Activated naive CD4-positive, alpha-beta T cell treated with anti-CD3 and anti-CD28 coated beads, Interleukin-2, amount 50 U/mL, for 24 hours (primary cell): ENCODE data around the gene AJM1.

Experiments
- H3K27ac Mint-ChIP-seq: one replicate; pipeline ENCODE4 v1.8.0; 2021; ENCODE audit warnings: mild to moderate bottlenecking, mixed read lengths
- H3K27me3 Mint-ChIP-seq: one replicate; pipeline ENCODE4 v1.8.0; 2021; ENCODE audit warnings: mixed read lengths
- H3K36me3 Mint-ChIP-seq: one replicate; pipeline ENCODE4 v1.8.0; 2021; ENCODE audit warnings: mixed read lengths
- H3K4me1 Mint-ChIP-seq: one replicate; pipeline ENCODE4 v1.8.0; 2021; ENCODE audit warnings: mixed read lengths
- H3K4me3 Mint-ChIP-seq: one replicate; pipeline ENCODE4 v1.8.0; 2021; ENCODE audit warnings: mild to moderate bottlenecking, mixed read lengths
- H3K9me3 Mint-ChIP-seq: one replicate; pipeline ENCODE4 v1.8.0; 2021; ENCODE audit warnings: mixed read lengths

The AJM1 gene

DNA sequence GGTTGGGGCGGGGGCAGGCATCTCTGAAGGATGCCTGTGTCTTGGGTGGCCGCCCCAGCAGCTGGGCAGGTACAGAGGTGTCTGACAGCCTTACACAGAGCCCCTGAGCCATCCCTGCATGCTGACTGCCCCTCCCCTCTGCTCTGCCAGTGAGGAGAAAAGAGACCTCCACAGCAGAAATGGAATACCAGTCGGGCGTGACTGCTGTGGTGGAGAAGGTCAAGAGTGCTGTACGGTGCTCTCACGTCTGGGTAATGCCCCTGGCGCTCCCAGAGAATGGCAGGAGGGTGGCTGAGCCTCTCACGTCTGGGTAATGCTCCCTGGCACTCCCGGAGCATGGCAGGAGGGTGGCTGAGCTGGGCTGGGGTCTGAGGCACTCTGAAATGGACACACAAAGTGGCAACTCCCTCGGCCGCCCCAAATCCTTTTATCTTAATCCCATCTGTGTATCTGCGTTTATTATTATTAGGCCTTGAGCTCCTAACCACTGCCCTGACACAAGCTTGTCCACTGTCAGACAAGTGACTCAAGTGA is 37.0 kb upstream of the AJM1 start:
- H3K4me1 Mint-ChIP-seq = peaks cover 39% of the 10 kb centered on the region
- H3K27me3 Mint-ChIP-seq = no peaks in the 10 kb centered on the region
- H3K36me3 Mint-ChIP-seq = peaks cover 2% of the 10 kb centered on the region
- no peaks in the 10 kb centered on the region for H3K9me3 Mint-ChIP-seq
- H3K27ac Mint-ChIP-seq = no peak overlapping the region
- no peak overlapping the region for H3K4me3 Mint-ChIP-seq

DNA sequence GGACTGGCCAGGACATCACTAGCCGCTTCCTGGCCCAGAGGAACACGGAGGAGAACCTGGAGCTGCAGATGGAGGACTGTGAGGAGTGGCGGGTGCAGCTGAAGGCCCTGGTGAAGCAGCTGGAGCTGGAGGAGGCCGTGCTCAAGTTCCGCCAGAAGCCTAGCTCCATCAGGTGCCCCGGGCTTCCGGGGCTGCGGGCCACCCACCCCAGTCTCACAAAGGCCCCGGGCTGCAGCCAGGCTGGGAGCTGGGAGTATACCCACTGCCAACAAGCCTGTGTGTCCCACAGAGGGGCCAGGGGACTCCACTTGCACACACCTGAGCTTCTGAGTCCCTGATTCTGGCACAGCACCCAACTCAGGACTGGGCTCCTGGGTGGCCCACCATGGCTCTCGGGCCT is 36.2 kb upstream of the AJM1 start:
- Mint-ChIP-seq H3K4me1 (peaks cover 34% of the 10 kb centered on the region), H3K9me3 (no peaks in the 10 kb centered on the region), H3K27me3 (no peaks in the 10 kb centered on the region), H3K36me3 (peaks cover 4% of the 10 kb centered on the region), H3K27ac (no peak overlapping the region), H3K4me3 (peak overlapping the region; percentile 90)

DNA sequence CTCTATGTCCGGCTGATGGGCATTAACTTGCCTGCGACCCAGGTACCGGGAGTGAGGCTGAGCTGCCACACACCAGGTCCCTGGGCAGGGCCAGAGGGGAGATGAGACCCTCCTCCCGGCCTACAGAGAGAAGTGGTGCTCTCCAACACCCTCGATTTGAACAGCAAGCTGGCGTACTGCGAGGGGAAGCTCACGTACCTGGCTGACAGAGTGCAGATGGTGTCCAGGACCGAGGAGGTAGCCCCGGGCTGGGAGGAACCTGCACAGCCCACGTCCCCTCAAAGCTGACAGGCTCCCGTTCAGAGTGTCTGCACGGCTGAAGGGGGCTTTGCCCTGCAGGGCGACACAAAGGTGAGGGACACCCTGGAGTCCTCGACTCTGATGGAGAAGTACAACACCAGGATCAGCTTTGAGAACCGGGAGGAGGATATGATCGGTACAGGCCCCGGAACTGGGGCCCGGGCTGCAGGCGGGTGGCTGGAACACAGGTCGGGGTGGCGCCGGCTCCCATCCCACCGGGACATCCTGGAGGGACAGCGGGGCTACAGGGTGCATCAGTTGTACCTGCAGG is 35.6 kb upstream of the AJM1 start:
- Mint-ChIP-seq H3K27me3 (no peaks in the 10 kb centered on the region), H3K4me3 (peak overlapping the region; percentile 90), H3K36me3 (peaks cover 4% of the 10 kb centered on the region), H3K9me3 (no peaks in the 10 kb centered on the region), H3K4me1 (peaks cover 32% of the 10 kb centered on the region), H3K27ac (peak overlapping the region; percentile 62)

DNA sequence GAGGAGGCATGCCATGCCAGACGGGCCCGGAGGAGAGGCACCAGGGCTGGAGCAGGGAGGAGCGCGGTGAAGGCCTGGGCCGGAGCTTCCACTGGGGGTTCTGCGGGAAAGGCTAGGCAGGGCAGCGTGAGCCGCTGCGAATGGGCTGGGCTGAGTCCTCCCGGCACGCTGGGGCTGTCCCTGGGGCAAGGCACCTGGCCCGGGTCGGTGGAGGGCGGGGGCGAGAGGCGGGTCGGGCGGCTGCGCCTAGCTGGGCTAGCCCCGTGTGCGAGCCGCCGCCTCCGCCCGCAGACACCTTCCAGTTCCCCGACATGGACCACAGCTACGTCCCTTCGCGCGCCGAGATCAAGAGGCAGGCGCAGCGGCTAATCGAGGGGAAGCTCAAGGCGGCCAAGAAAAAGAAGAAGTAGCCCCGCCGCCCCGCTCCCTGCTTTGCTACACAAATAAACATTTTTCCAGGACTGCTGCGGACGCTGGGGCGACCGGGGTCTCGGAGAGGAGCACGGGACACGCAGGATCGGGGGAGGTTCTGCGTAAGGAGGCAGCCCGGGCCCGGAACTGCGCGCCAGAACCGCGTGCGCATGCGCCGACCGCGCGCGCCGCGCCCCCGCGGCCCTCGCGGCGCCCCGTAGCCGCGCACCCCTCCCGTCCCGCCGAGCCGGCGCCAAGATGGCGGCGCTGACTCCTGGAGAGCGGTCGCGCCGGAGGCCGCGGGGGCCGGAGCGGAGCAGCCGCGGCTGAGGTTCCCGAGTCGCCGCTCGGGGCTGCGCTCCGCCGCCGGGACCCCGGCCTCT is 34.8 kb upstream of the AJM1 start, which contains the start of gene RABL6:
Gene RABL6 (plus strand): TSS at position 668 of the 794 bp plus-strand sequence. CDS start 249 bp downstream, outside the sequence.
- H3K27me3 Mint-ChIP-seq = no peaks in the 10 kb centered on the region
- peaks cover 38% of the 10 kb centered on the region for H3K4me1 Mint-ChIP-seq
- peaks cover 4% of the 10 kb centered on the region for H3K36me3 Mint-ChIP-seq
- no peaks in the 10 kb centered on the region for H3K9me3 Mint-ChIP-seq
- H3K4me3 Mint-ChIP-seq = peak within 1 kb of the TSS; percentile 90
- H3K27ac Mint-ChIP-seq = peak within 1 kb of the TSS; percentile 92

DNA sequence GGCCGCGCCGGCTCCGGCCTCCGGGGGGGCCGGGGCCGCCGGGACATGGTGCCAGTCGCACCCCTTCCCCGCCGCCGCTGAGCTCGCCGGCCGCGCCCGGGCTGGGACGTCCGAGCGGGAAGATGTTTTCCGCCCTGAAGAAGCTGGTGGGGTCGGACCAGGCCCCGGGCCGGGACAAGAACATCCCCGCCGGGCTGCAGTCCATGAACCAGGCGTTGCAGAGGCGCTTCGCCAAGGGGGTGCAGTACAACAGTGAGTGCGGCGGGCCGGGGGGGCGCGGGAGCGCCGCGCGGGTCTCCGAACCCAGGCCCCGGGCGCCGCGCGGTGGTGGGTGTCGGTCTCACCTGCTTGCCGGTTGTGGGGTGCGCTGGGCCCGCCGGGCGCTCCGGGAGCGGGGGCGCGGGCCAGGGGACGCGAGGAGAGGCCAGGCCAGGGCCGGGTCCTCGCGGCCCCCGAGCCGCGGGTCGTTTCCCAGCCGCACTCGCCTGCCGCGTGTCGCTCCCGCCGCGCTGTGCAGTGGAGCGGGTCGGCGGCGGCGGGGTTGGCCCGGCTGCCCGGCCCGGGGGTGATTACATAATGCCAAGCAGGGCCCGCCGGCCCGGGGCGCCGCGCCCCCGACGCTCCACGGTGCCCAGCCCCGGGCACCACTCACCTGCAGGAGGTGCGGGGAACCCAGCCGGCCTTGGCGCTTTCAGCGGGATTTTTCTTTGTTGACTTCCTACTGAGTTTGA is 34.0 kb upstream of the AJM1 start:
- Mint-ChIP-seq H3K27me3 (no peaks in the 10 kb centered on the region), H3K27ac (no peak overlapping the region), H3K9me3 (no peaks in the 10 kb centered on the region), H3K36me3 (peaks cover 10% of the 10 kb centered on the region), H3K4me1 (peaks cover 45% of the 10 kb centered on the region), H3K4me3 (peak overlapping the region; percentile 88)

DNA sequence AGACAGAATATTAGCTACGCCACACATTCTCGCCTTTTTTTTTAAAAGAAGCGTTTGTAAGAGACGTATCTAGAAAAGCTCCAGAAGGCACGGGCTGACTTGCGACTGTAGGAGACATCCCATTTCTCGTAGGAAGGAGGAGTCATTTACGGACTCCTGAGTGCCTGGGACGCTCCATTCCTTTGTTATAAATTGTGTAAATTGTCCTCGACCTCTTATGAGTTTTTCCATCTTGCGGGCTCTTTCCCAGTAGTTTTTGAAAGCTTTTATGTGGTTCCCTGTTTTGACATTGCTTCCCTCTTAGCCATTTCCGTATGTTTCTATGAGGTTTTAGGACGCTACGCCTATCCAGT is 33.5 kb upstream of the AJM1 start:
- Mint-ChIP-seq H3K9me3 (no peaks in the 10 kb centered on the region), H3K27me3 (no peaks in the 10 kb centered on the region), H3K27ac (peak overlapping the region; percentile 59), H3K36me3 (peaks cover 10% of the 10 kb centered on the region), H3K4me1 (peaks cover 48% of the 10 kb centered on the region), H3K4me3 (peak overlapping the region; percentile 88)

DNA sequence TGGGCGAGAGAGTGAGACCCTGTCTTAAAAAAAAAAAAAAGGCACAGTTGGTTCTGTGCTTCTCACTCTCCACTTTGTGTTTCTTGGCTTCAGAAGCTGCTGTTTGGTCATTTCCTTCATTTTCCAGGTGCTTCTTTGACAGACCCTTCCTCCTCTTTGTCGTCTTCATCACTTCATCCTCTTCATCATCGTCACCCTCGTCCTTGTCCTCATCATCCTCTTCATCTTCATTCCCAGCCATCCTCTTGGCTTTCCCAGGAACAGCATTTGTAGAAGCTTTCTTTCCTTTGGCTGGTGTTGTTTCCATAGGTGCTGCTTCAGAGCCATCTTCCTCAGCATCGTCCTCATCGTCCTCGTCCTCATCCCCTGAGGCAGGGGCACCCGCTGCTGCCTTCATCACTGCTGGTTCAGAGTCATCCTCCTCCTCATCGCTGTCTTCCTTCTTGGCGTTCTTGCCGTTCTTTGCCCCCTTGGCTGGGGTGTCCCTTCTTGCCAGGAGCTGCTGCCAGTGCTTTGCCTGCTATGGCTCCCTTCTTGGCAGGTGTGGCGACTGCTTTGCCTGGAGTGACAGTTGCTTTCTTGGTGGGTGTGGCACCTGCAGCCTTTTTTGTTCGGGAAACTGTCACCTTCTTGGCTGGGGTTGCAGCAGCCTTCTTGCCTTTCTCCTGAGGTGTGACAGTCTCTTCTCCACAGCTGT is 27.4 kb upstream of the AJM1 start:
- H3K4me1 Mint-ChIP-seq = peaks cover 49% of the 10 kb centered on the region
- no peak overlapping the region for H3K27ac Mint-ChIP-seq
- no peaks in the 10 kb centered on the region for H3K27me3 Mint-ChIP-seq
- peaks cover 17% of the 10 kb centered on the region for H3K36me3 Mint-ChIP-seq
- no peak overlapping the region for H3K4me3 Mint-ChIP-seq
- H3K9me3 Mint-ChIP-seq = no peaks in the 10 kb centered on the region

DNA sequence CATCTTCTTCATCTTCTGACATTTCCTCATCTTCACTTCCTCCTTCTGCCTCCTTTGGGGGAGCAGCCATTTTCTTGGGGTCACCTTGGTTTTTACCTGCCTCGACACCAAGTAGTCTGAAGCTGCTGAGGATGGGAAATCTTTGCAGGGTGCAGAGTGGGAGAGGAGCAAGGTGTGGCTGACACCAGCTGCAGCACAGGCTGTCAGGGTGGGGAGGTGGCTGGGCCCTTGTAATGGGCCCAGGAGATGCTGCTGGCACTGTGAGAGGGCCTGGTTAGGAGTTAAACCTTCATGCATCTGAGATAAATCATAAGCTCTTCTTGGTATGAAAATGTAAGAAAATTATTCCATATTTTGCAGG is 26.9 kb upstream of the AJM1 start:
- Mint-ChIP-seq H3K27me3 (no peaks in the 10 kb centered on the region), H3K9me3 (no peaks in the 10 kb centered on the region), H3K27ac (no peak overlapping the region), H3K4me1 (peaks cover 45% of the 10 kb centered on the region), H3K4me3 (no peak overlapping the region), H3K36me3 (peaks cover 17% of the 10 kb centered on the region)

DNA sequence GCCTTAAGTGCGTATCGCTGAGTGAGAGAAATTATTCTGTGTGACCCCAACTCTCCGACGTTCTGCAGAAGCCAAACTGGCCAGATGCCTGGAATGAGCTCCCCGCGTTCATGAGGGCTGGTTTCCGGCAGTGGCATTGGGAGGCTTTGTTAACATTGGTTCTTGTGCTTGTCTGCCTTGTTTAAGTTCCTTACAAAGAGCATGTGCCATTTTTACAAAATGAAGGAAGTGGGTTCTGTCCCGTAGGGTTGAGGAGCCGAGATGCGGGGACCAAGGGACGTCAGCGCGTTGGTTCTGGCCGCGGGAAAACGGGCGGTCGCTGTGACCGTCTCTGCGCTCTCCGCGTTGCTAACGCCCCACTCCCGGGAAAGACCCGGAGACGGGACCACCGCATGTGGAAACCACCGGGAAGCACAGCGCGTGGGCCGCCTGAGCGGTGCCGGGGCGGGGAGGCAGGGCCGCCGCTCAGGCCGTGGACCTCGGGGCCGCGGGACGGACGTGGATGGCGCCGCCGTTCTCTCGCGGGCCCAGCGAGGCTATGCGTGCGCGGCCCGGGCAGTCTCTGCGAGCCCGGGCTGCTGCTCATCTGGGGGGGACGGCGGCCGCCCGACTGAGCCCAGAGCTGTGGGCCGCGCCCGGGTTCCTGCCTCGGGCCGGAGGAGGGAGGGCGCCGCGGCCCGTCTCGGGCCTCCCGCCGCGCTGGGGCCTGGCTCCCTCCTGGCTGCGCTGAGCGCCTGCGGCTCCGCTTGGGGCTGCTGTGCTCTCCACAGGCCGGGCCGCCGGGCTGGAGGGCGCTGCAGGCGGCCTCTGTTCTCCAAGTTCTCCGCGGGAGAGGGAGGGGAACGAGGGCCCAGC is 21.1 kb upstream of the AJM1 start:
- H3K4me3 Mint-ChIP-seq = no peak overlapping the region
- H3K27me3 Mint-ChIP-seq = no peaks in the 10 kb centered on the region
- H3K4me1 Mint-ChIP-seq = peaks cover 17% of the 10 kb centered on the region
- no peaks in the 10 kb centered on the region for H3K9me3 Mint-ChIP-seq
- H3K27ac Mint-ChIP-seq = no peak overlapping the region
- peaks cover 4% of the 10 kb centered on the region for H3K36me3 Mint-ChIP-seq

DNA sequence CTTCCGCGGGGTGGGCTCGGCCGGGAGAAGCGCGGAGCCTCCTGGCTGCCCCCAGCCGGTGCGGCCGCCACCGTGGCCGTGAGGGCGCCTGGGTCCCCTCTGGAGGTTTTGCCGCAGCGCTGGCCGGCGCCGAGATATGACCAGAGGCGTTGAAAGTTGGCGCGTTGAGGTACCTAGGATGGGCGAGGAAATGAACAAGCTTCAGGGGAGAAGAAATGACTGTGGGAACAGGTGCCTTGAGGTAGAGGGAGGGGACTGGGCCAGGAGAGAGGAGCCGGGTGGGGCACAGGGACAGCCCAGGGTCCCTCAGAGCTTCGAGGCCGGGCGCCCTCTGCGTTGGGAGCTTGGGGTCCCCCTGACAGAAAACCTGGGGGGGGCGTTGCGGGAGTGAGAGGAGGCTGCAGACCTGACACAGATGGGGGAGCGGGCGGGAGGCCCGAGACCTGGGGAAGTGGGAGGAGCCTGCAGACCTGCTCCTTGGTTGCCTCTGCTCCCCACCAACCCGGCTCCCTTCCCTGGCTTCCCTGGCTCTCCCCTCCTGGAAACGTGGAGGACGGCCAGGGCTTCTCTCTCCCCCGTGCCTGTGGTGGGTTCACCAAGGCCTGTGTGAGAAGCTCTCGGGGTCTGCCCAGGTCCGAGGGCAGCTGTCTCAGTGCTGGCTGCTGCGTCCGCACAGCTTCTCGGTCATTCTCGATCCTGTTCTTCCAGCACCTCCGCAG is 20.3 kb upstream of the AJM1 start:
- Mint-ChIP-seq H3K27ac (no peak overlapping the region), H3K4me3 (no peak overlapping the region)

DNA sequence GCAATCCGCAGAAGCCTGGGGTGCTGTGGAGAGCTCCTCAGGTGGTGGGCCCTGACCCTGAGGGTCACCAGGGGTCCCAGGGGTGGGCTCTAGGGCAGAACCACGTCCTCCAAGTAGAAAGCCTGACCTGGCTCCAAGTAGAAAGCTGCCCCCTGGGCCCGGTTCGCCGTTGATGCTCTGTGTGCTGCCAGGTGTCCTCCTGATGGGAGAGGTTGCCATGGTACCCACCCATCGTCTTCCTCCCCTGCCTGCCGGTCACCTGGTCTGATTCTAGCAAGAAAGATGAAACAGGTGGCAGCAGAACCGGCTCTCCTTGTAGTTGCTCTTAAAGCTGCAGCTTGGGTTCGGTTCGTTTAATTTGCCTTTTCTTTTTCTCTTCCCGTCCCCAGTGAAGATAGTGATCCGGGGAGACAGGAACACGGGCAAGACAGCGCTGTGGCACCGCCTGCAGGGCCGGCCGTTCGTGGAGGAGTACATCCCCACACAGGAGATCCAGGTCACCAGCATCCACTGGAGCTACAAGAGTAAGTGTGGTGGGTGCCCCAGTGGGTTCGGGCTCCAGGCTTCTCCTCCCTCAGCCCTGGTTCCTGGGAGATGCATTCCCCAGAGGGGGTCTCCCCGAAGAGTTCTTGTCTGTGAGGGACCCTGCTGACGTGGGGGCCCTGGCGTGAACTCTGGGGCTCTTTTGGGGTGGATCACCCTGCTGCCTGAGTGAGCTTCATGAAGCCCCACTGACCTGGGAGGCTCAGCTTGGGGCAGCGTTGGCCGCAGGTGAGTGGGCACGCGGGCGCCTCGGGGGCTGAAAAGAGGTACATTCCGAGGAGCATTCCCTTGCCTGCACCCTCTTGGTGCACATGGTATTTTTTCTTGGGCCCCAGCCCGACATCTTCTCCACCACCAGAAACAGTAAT is 18.9 kb upstream of the AJM1 start:
- H3K4me3 Mint-ChIP-seq = no peak overlapping the region
- no peaks in the 10 kb centered on the region for H3K27me3 Mint-ChIP-seq
- no peak overlapping the region for H3K27ac Mint-ChIP-seq
- H3K4me1 Mint-ChIP-seq = peaks cover 12% of the 10 kb centered on the region
- no peaks in the 10 kb centered on the region for H3K9me3 Mint-ChIP-seq
- no peaks in the 10 kb centered on the region for H3K36me3 Mint-ChIP-seq

More for the DNA sequence above, 20.3 kb upstream of the AJM1 start:
- peaks cover 14% of the 10 kb centered on the region for H3K4me1 Mint-ChIP-seq
- no peaks in the 10 kb centered on the region for H3K9me3 Mint-ChIP-seq
- H3K27me3 Mint-ChIP-seq = no peaks in the 10 kb centered on the region
- peaks cover under 1% of the 10 kb centered on the region for H3K36me3 Mint-ChIP-seq

DNA sequence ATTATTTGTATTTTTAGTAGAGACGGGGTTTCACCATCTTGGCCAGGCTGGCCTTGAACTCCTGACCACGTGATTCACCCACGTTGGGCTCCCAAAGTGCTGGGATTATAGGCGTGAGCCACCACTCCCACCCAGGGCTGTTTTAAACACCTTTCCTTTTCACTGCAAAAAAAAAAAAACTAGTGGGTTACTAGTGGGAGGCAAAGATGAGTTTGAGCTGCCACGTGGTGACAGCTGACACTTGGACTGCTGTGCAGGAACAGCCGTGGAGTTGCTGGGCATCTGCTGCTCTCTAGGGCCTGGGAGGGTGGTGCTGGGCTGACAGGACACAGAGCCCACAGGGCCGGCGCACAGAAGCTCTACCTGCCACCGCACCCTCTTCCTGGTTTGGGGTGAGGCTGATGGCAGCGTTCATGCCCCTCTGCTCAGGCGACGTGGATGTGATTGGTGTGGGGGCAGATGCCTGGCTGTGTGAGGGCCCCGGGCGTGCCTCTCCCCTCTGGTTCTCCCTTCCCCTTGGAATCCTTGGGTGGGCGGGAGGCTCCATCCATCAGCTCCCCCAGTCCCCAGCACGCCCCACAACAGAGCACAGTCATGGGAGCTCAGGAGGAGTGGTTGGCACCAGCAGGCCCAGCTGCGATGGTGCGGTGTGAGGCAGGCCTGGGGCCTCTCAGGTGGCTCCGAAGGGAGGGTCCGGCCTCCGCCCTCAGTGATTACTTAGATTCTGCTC is 17.6 kb upstream of the AJM1 start:
- no peaks in the 10 kb centered on the region for H3K27me3 Mint-ChIP-seq
- no peak overlapping the region for H3K4me3 Mint-ChIP-seq
- H3K4me1 Mint-ChIP-seq = peaks cover 8% of the 10 kb centered on the region
- no peaks in the 10 kb centered on the region for H3K36me3 Mint-ChIP-seq
- no peaks in the 10 kb centered on the region for H3K9me3 Mint-ChIP-seq
- H3K27ac Mint-ChIP-seq = no peak overlapping the region
